Measurements from ENCODE around the gene PRR30.

The PRR30 gene

GRCh38 chr2:27148801-27149439 lies 9.7 kb upstream of the PRR30 start, which contains the start of gene TCF23:
Gene TCF23, plus strand, starts transcription at chr2:27149004. Its CDS starts 130 bp downstream, at chr2:27149134.
- DNase-seq (ENCODE audit: low spot score), result no peak
- in situ Hi-C loops (cut with MboI; ENCODE audit: low pct_unique_long_range_greater_than_20kb, low sequenced_read_pairs, unreplicated experiment), result no loop called here
- no peak for TF ChIP-seq CTCF (IDR thresholded peaks at IDR 0.05; ENCODE audit: extremely low read depth, insufficient read depth, missing control alignments)

DNA sequence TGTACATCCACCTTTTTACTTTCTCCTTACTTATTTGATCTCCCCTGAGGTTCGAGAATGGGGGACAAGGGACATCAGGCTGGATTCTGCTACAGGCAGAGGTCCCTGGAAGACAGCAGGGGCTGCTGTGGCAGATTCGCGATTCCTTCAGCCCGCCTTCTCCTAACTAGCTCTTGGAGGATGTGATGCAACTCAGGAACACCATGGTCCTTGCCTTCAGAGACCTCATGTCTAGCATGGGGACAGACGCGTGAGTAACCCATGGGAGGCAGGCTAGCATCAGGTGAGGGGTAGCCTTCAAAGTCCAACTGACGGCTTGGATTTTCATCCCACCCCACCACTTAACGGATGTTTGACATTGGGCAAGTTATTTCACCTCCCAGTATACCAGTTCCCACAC lies 8.7 kb upstream of the PRR30 start:
- in situ Hi-C loops (cut with MboI; ENCODE audit: low pct_unique_long_range_greater_than_20kb, low sequenced_read_pairs, unreplicated experiment), result no loop called here
- no peak for TF ChIP-seq CTCF (IDR thresholded peaks at IDR 0.05; ENCODE audit: extremely low read depth, insufficient read depth, missing control alignments)
- no peak for DNase-seq (ENCODE audit: low spot score)

- DNase-seq (ENCODE audit: low spot score), result no peak
These were observed 6.5 kb upstream of the PRR30 start for GRCh38 chr2:27145682-27146081.

GRCh38 chr2:27143285-27143684 lies 4.1 kb upstream of the PRR30 start:
- TF ChIP-seq CTCF (IDR thresholded peaks at IDR 0.05; ENCODE audit: extremely low read depth, insufficient read depth, missing control alignments), result no peak
- in situ Hi-C loops (cut with MboI; ENCODE audit: low pct_unique_long_range_greater_than_20kb, low sequenced_read_pairs, unreplicated experiment), result no loop called here

More at GRCh38 chr2:27145682-27146081, 6.5 kb upstream of the PRR30 start:
- in situ Hi-C loops (cut with MboI; ENCODE audit: low pct_unique_long_range_greater_than_20kb, low sequenced_read_pairs, unreplicated experiment), result no loop called here
- no peak for TF ChIP-seq CTCF (IDR thresholded peaks at IDR 0.05; ENCODE audit: extremely low read depth, insufficient read depth, missing control alignments)

GRCh38 chr2:27138111-27138510 lies 1.1 kb downstream of the PRR30 start:
- no peak for DNase-seq (ENCODE audit: low spot score)
- in situ Hi-C loops (cut with MboI; ENCODE audit: low pct_unique_long_range_greater_than_20kb, low sequenced_read_pairs, unreplicated experiment), result no loop called here
- TF ChIP-seq CTCF (IDR thresholded peaks at IDR 0.05; ENCODE audit: extremely low read depth, insufficient read depth, missing control alignments), result no peak

More at GRCh38 chr2:27143285-27143684, 4.1 kb upstream of the PRR30 start:
- no peak for DNase-seq (ENCODE audit: low spot score)

DNA sequence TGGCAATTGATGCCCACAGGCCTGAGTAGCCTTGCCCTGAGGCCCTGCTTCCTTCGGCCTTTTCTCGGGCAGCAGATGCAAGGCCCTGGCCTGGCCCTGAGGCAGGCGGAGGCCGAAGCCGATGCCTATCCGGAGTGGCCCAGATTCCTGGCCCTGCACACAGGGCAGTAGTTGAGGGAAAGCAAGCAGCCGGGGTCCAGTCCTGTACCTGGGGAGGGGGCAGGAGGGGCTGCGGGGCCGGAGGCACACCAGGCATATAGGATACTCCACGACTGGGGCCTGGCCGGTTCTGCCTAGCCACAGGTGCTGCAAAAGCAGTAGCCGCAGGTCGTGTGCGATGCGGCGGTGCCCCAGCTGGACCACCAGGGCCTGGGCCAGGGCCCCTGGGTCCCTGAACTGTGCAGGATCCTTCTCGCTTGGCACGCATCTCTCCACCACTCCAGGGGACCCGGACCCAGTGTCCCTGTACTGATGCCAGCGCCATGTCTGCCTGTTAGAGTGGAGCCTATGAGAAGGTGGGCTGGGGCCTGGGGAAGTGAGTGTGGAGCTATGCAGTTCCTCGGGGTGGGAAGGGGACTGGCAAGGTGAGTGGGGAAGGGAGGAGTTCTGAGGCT lies 1.8 kb downstream of the PRR30 start:
- TF ChIP-seq CTCF (IDR thresholded peaks at IDR 0.05; ENCODE audit: extremely low read depth, insufficient read depth, missing control alignments), result no peak
- DNase-seq (ENCODE audit: low spot score), result no peak
- in situ Hi-C loops (cut with MboI; ENCODE audit: low pct_unique_long_range_greater_than_20kb, low sequenced_read_pairs, unreplicated experiment), result no loop called here

Data from GM13977 (cell line).